ENCODE results near the gene RAP1B.

Gene RAP1B

DNA sequence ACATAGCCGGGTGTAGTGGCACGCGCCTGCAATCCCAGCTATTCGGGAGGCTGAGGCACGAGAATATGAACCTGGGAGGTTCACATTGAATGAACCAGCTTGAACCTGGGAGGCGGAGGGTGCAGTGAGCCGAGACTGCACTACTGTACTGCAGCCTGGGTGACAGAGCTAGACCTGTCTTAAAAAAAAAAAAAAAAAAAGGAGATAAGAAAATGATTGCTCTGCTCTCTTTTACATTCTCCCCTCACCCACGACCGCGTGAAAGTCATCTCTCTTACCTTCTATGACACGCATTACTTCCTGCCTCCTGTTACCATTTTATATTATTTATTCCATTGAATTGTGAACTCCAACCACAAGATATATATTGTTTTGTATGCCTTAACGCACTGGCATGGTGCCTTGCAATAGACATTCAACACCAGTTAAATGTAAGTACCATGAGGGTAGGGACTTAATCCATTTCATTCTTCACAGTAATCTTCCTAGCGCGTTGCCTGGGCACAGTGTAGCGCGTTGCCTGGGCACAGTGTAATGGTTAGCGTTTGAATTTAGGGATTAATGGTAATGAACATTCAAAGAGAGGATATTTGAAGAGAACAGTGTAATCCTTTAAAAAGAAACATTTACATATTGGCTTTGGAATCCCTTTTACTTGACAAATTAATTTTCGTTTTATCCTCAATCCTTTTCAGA is 2.7 kb downstream of the RAP1B start:
- ATAC-seq = no peak
- TF ChIP-seq ZNF565 (CRISPR knock-in tag; conservative IDR thresholded peaks at IDR 0.05; ENCODE audit: low read depth) (no peak), PPARA (CRISPR knock-in tag; IDR thresholded peaks at IDR 0.05; ENCODE audit: borderline replicate concordance) (no peak), SNAI2 (CRISPR knock-in tag; IDR thresholded peaks at IDR 0.05) (no peak), CSDC2 (CRISPR knock-in tag; IDR thresholded peaks at IDR 0.05) (no peak), ZNF8 (CRISPR knock-in tag; IDR thresholded peaks at IDR 0.05) (no peak), ISL1 (CRISPR knock-in tag; IDR thresholded peaks at IDR 0.05) (no peak), OSR1 (CRISPR knock-in tag; IDR thresholded peaks at IDR 0.05) (no peak), TOX (CRISPR knock-in tag; IDR thresholded peaks at IDR 0.05; ENCODE audit: borderline replicate concordance) (no peak), ZFP30 (CRISPR knock-in tag; IDR thresholded peaks at IDR 0.05) (no peak), ZFP3 (CRISPR knock-in tag; IDR thresholded peaks at IDR 0.05) (no peak), RARB (CRISPR knock-in tag; IDR thresholded peaks at IDR 0.05) (no peak), ARNTL (CRISPR knock-in tag; IDR thresholded peaks at IDR 0.05; ENCODE audit: borderline replicate concordance, low read depth) (no peak), ZC3H10 (CRISPR knock-in tag; IDR thresholded peaks at IDR 0.05) (no peak), ESRRG (CRISPR knock-in tag; IDR thresholded peaks at IDR 0.05) (no peak), TCF4 (CRISPR knock-in tag; IDR thresholded peaks at IDR 0.05; ENCODE audit: borderline replicate concordance) (no peak)
- TF ChIP-seq, protein P1, sequence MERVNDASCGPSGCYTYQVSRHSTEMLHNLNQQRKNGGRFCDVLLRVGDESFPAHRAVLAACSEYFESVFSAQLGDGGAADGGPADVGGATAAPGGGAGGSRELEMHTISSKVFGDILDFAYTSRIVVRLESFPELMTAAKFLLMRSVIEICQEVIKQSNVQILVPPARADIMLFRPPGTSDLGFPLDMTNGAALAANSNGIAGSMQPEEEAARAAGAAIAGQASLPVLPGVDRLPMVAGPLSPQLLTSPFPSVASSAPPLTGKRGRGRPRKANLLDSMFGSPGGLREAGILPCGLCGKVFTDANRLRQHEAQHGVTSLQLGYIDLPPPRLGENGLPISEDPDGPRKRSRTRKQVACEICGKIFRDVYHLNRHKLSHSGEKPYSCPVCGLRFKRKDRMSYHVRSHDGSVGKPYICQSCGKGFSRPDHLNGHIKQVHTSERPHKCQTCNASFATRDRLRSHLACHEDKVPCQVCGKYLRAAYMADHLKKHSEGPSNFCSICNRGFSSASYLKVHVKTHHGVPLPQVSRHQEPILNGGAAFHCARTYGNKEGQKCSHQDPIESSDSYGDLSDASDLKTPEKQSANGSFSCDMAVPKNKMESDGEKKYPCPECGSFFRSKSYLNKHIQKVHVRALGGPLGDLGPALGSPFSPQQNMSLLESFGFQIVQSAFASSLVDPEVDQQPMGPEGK (CRISPR knock-in tag; IDR thresholded peaks at IDR 0.05; ENCODE audit: borderline replicate concordance) = no peak
- TF ChIP-seq, protein P2, sequence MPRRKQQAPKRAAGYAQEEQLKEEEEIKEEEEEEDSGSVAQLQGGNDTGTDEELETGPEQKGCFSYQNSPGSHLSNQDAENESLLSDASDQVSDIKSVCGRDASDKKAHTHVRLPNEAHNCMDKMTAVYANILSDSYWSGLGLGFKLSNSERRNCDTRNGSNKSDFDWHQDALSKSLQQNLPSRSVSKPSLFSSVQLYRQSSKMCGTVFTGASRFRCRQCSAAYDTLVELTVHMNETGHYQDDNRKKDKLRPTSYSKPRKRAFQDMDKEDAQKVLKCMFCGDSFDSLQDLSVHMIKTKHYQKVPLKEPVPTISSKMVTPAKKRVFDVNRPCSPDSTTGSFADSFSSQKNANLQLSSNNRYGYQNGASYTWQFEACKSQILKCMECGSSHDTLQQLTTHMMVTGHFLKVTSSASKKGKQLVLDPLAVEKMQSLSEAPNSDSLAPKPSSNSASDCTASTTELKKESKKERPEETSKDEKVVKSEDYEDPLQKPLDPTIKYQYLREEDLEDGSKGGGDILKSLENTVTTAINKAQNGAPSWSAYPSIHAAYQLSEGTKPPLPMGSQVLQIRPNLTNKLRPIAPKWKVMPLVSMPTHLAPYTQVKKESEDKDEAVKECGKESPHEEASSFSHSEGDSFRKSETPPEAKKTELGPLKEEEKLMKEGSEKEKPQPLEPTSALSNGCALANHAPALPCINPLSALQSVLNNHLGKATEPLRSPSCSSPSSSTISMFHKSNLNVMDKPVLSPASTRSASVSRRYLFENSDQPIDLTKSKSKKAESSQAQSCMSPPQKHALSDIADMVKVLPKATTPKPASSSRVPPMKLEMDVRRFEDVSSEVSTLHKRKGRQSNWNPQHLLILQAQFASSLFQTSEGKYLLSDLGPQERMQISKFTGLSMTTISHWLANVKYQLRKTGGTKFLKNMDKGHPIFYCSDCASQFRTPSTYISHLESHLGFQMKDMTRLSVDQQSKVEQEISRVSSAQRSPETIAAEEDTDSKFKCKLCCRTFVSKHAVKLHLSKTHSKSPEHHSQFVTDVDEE (CRISPR knock-in tag; IDR thresholded peaks at IDR 0.05) = no peak

DNA sequence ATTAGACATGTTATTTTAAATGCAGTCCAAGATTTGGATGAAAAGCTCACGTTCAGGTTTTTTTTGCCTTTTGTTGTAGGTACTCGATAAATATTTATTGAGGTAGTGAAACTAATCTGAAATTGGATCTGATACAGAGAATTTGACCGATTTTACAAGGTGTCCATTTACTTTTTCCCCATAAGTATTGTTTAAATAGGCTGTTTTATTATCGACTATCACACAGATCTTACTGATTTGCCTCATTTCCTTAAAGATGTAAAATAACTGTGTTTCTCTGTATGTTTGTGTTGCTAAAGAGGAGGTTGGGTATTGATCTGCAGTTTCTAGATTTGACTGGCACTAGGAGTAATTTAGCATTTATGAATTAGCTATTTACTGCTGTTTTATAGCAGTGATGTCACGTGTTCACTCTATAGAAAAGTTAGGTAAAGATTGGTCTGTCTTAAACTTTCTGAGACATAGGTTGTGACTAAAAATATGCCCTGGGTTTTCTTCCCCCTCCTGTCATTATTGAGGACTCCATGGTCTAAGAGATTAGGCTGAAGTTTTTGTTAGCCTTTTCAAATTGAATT is 3.5 kb downstream of the RAP1B start:
- no peak for ATAC-seq
- TF ChIP-seq RARB (CRISPR knock-in tag; IDR thresholded peaks at IDR 0.05) (no peak), GLIS3 (CRISPR knock-in tag; IDR thresholded peaks at IDR 0.05) (no peak)

DNA sequence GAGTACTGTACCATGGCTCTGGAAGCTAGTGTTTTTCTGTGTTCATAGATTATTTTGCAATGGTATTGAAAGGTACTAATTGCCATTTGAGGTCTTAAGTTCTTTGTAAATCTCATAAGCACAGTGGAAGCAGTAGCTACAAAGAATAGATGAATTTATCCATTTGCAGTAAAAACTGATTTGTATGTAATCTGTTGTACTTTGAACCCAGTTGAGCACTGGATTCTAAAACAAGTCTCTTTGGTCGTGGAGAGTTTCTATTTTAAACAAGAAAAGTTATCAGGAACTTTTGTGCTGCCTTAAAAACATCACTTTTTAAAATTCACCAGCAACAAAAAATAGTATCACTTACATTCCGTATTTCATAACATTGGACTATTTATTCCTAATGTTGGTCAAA is 4.1 kb downstream of the RAP1B start:
- ATAC-seq = no peak
- TF ChIP-seq RARB (CRISPR knock-in tag; IDR thresholded peaks at IDR 0.05) = no peak
- no peak for TF ChIP-seq PPARA (CRISPR knock-in tag; IDR thresholded peaks at IDR 0.05; ENCODE audit: borderline replicate concordance)
- no peak for TF ChIP-seq ZNF8 (CRISPR knock-in tag; IDR thresholded peaks at IDR 0.05)
- TF ChIP-seq, protein P3, sequence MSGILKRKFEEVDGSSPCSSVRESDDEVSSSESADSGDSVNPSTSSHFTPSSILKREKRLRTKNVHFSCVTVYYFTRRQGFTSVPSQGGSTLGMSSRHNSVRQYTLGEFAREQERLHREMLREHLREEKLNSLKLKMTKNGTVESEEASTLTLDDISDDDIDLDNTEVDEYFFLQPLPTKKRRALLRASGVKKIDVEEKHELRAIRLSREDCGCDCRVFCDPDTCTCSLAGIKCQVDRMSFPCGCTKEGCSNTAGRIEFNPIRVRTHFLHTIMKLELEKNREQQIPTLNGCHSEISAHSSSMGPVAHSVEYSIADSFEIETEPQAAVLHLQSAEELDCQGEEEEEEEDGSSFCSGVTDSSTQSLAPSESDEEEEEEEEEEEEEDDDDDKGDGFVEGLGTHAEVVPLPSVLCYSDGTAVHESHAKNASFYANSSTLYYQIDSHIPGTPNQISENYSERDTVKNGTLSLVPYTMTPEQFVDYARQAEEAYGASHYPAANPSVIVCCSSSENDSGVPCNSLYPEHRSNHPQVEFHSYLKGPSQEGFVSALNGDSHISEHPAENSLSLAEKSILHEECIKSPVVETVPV (CRISPR knock-in tag; IDR thresholded peaks at IDR 0.05) = no peak
- TF ChIP-seq ZFP30 (CRISPR knock-in tag; IDR thresholded peaks at IDR 0.05) = no peak
- TF ChIP-seq, protein P1 (CRISPR knock-in tag; IDR thresholded peaks at IDR 0.05; ENCODE audit: borderline replicate concordance) = no peak

Measured in SK-N-SH treated with all-trans-retinoic acid at 6 μM for 48 hours (cell line).